KMS-11 (cell line): Measurements from ENCODE around the gene WNT7A.

Experiments
- H2AFZ ChIP-seq: fragments of 200-600 bp; sonication (generic); 2 replicates; pipeline ENCODE4 v1.6.1; 2016; ENCODE audit warnings: antibody characterized with exemption, mixed run types, low read depth
- H3K27ac ChIP-seq: fragments of 200-600 bp; sonication (generic); 2 replicates; pipeline ENCODE4 v1.6.1; 2016; ENCODE audit warnings: mild to moderate bottlenecking, mixed run types
- H3K27me3 ChIP-seq: fragments of 200-600 bp; sonication (generic); 2 replicates; pipeline ENCODE4 v1.6.1; 2017; ENCODE audit warnings: mild to moderate bottlenecking, low read depth, mixed run types, moderate library complexity; ENCODE audit not compliant: insufficient read depth
- H3K36me3 ChIP-seq: fragments of 200-600 bp; sonication (generic); 2 replicates; pipeline ENCODE4 v1.6.1; 2017; ENCODE audit warnings: mild to moderate bottlenecking, mixed run types; ENCODE audit not compliant: insufficient read depth
- H3K4me1 ChIP-seq: fragments of 200-600 bp; sonication (generic); 2 replicates; pipeline ENCODE4 v1.6.1; 2016; ENCODE audit warnings: mild to moderate bottlenecking, low read depth, mixed run types; ENCODE audit not compliant: poor library complexity, severe bottlenecking
- H3K4me2 ChIP-seq: fragments of 200-600 bp; sonication (generic); 2 replicates; pipeline ENCODE4 v1.7.0; 2016; ENCODE audit warnings: mild to moderate bottlenecking, mixed run types
- H3K4me3 ChIP-seq: fragments of 200-600 bp; sonication (generic); IDR thresholded peaks from 2 replicates; pipeline ENCODE4 v1.6.1; 2017; ENCODE audit warnings: low read depth, low read length, mixed read lengths; ENCODE audit not compliant: insufficient read depth
- H3K79me2 ChIP-seq: fragments of 200-600 bp; sonication (generic); 2 replicates; pipeline ENCODE4 v1.6.1; 2016; ENCODE audit warnings: low read depth, mixed run types; ENCODE audit not compliant: insufficient read depth
- H3K9ac ChIP-seq: fragments of 200-600 bp; sonication (generic); 2 replicates; pipeline ENCODE4 v1.6.1; 2016; ENCODE audit warnings: mild to moderate bottlenecking, mixed run types
- H4K20me1 ChIP-seq: fragments of 200-600 bp; sonication (generic); 2 replicates; pipeline ENCODE4 v1.6.1; 2016; ENCODE audit warnings: mild to moderate bottlenecking, mixed run types; ENCODE audit not compliant: insufficient read depth
- TF ChIP-seq, protein P1 (sequence below): fragments of 200-600 bp; sonication (generic); conservative IDR thresholded peaks from 2 replicates; pipeline ENCODE4 v1.6.1; 2017; ENCODE audit warnings: low read depth, mild to moderate bottlenecking, antibody characterized with exemption, low read length, moderate library complexity, mixed read lengths

WNT7A gene

DNA sequence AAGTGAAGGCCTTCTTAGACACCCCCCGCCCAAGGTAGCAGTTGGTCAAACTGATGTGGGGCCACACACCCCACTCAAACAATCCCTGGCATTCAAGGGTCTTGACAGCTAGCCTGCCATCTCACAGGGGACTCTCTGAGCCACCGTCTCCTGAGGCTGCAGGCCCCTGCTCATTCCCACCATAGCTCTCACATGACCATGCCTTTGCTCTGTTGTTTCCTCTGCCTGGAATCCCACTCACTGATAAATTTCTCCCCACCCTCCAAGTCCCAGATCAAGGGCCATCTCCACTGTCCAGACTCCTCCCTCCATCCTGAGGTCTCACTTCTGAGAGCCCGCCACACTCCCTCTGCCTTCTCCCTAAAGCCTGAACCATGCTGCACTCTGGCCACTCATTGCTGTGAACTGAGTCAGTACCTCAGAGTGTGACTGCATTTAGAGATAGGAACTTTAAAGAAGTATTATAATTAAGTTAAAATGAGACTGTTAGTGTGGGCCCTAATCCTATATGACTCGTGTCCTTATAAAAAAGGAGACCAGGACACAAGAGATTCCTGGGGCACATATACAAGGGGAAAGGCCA lies 10.0 kb downstream of the WNT7A start:
- TF ChIP-seq, protein P1, sequence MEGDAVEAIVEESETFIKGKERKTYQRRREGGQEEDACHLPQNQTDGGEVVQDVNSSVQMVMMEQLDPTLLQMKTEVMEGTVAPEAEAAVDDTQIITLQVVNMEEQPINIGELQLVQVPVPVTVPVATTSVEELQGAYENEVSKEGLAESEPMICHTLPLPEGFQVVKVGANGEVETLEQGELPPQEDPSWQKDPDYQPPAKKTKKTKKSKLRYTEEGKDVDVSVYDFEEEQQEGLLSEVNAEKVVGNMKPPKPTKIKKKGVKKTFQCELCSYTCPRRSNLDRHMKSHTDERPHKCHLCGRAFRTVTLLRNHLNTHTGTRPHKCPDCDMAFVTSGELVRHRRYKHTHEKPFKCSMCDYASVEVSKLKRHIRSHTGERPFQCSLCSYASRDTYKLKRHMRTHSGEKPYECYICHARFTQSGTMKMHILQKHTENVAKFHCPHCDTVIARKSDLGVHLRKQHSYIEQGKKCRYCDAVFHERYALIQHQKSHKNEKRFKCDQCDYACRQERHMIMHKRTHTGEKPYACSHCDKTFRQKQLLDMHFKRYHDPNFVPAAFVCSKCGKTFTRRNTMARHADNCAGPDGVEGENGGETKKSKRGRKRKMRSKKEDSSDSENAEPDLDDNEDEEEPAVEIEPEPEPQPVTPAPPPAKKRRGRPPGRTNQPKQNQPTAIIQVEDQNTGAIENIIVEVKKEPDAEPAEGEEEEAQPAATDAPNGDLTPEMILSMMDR, result no peak
- Histone ChIP-seq H3K4me1 (no peaks in the 10 kb centered on the region), H4K20me1 (no peaks in the 10 kb centered on the region), H3K27ac (no peak overlapping the region), H3K4me3 (no peak overlapping the region), H3K9ac (no peak overlapping the region), H2AFZ (no peak overlapping the region), H3K4me2 (no peak overlapping the region), H3K27me3 (no peaks in the 10 kb centered on the region), H3K79me2 (no peaks in the 10 kb centered on the region), H3K36me3 (no peaks in the 10 kb centered on the region)

DNA sequence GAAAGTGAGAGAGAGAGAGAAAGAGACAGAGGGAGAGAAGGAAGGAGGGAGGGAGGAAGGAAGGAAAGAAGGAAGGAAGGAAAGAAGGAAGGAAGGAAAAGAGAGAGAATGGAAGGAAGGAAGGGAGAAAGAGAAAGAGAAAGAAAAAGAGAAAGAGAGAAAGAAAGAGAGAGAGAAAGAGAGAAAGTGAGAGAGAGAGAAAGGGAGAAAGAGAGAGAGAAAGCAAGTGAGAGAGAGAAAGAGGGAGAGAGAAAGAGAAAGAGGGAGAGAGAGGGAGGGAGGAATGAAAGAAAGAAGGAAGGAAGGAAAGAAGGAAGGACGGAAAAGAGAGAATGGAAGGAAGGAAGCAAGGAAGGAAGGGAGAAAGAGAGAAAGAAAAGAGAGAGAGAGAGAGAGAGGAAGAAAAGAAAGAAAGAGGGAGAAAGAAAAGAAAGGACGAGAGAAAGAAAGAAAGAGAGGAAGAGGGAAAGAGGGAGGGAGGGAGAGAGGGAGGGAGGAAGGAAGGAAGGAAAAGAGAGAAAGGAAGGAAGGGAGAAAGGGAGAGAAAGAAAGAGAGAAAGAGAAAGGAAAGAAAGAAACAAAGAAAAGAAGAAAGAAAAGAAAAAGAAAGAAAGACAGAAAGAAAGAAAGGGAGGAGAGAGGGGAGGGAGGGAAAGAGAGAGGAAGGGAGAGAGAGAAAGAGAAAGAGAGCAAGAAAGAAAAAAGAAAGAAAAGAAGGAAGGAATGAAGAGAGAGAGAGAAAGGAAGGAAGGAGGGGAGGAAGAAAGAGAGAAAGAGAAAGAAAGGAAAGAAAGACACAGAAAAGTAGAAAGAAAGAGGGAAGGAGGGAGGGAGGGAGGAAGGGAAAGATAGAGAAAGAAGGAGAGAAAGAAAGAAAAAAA lies 10.8 kb downstream of the WNT7A start:
- H3K27me3 ChIP-seq, result no peaks in the 10 kb centered on the region
- no peak overlapping the region for H3K4me2 ChIP-seq
- H4K20me1 ChIP-seq, result no peaks in the 10 kb centered on the region
- H3K79me2 ChIP-seq, result no peaks in the 10 kb centered on the region
- no peaks in the 10 kb centered on the region for H3K36me3 ChIP-seq
- TF ChIP-seq, protein P1, result no peak
- H2AFZ ChIP-seq, result no peak overlapping the region
- H3K27ac ChIP-seq, result no peak overlapping the region
- no peak overlapping the region for H3K4me3 ChIP-seq
- H3K4me1 ChIP-seq, result no peaks in the 10 kb centered on the region
- no peak overlapping the region for H3K9ac ChIP-seq

DNA sequence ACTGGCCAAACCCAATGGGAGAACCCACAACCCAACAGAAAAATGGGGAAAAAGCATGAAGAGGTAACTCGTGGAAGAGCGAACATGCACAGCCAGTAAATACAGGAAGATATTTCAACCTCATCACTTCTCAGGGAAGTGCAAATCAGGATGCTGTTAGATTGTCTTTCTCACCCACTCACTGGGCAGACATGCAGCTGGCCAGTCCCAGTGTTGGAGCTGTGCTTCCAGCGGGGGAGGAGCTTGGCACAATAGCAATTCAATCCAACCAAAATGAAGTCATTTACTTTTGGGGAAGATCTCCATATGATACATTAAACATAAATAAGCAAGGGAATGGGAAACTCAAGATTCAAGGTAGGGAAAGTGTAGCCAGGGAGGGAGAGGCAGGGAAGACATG lies 12.1 kb downstream of the WNT7A start:
- TF ChIP-seq, protein P1, result no peak
- Histone ChIP-seq H3K27me3 (no peaks in the 10 kb centered on the region), H3K79me2 (no peaks in the 10 kb centered on the region), H3K4me2 (no peak overlapping the region), H3K4me3 (no peak overlapping the region), H2AFZ (no peak overlapping the region), H3K9ac (no peak overlapping the region), H3K27ac (no peak overlapping the region), H3K4me1 (no peaks in the 10 kb centered on the region), H3K36me3 (no peaks in the 10 kb centered on the region), H4K20me1 (no peaks in the 10 kb centered on the region)

DNA sequence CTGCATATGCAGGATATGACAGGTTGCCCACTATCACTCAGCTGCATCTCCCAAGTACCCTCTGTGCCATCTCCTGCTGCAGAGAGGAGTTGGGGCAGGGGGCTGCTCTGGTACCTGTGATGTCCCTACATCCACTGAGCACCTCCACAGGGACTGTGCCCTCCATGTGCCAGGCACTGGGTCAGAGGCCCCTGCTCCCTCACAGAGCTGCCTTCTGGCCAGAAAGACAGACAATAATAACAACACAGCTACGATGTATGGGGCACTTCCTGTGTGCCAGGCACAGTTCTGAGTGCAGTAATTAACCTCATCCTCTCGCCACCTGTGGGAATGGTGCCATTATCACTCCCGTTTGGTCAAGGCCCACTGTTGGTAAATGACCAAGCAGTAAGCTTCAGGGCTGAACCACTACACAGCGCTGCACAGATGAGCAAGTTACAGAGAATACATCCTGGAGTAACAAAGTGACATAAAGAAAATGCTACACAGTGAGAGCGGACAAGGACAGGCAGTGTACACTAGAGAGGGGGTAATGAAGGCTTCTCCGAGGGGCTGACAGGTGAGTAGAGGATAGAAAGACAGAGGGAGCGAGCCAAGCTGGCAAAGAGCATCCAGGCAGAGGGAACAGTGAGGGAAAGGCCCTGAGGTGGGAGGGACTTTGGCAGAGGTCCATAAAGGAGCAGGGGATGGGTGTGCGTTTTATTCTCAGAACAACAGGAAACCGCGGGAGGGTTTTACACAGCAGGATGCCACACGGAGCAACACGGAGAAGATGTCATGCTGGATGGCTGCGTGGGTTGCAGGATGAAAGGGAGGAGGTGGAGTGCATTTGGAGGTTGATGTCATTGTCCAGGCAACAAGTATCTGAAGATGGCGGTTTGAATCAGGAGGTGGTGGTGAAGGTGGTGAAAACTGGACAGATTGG lies 13.6 kb downstream of the WNT7A start:
- no peaks in the 10 kb centered on the region for H4K20me1 ChIP-seq
- H3K4me1 ChIP-seq, result no peaks in the 10 kb centered on the region
- H3K36me3 ChIP-seq, result no peaks in the 10 kb centered on the region
- no peak overlapping the region for H3K4me3 ChIP-seq
- no peak overlapping the region for H3K4me2 ChIP-seq
- H2AFZ ChIP-seq, result no peak overlapping the region
- TF ChIP-seq, protein P1, result no peak
- H3K79me2 ChIP-seq, result no peaks in the 10 kb centered on the region
- H3K27ac ChIP-seq, result no peak overlapping the region
- H3K9ac ChIP-seq, result no peak overlapping the region
- no peaks in the 10 kb centered on the region for H3K27me3 ChIP-seq
